HepG2 (cell line): Measurements from ENCODE around the gene MST1. TPM values are rescaled to one million over a fixed set of nuclear protein-coding genes. Genes with fewer than 3 reads are reported as not detected.
A peak's percentile ranks its signal among the peaks of the same experiment; 100 is the strongest.

Experiments
- FOXC1 ChIP-seq: sonication (generic); formaldehyde crosslinking; IDR thresholded peaks from 2 replicates; pipeline ENCODE4 v1.8.0; 2022; ENCODE audit warnings: mild to moderate bottlenecking, missing genetic modification reagents, borderline replicate concordance
- FOXO4 ChIP-seq: sonication (generic); formaldehyde crosslinking; conservative IDR thresholded peaks from 2 replicates; pipeline ENCODE4 v1.8.1; 2023; ENCODE audit warnings: missing genetic modification reagents
- IRF2 ChIP-seq: IDR thresholded peaks from 2 replicates; pipeline ENCODE4 v1.6.1; 2018; ENCODE audit warnings: missing genetic modification reagents, missing compliant biosample characterization
- KDM3A ChIP-seq: IDR thresholded peaks from 2 replicates; pipeline ENCODE4 v1.6.1; 2018; ENCODE audit warnings: low read depth, missing compliant biosample characterization
- KDM5A ChIP-seq: fragments of 200-600 bp; sonication (generic); IDR thresholded peaks from 2 replicates; pipeline ENCODE4 v1.7.0; 2018; ENCODE audit warnings: antibody characterized with exemption, mild to moderate bottlenecking, low read length, borderline replicate concordance
- KLF11 ChIP-seq: IDR thresholded peaks from 2 replicates; pipeline ENCODE4 v1.6.1; 2016; ENCODE audit warnings: missing compliant biosample characterization
- KLF16 ChIP-seq, 2 experiments: sonication (generic) in 1 of 2; formaldehyde crosslinking in 1 of 2; IDR thresholded peaks; 2 replicates each; pipeline versions ENCODE4 v1.6.1 to v1.8.0; 2016 to 2023; ENCODE audit warnings: missing genetic modification reagents in 2 of 2, missing compliant biosample characterization in 1 of 2
- KMT2A ChIP-seq: sonication (generic); formaldehyde crosslinking; IDR thresholded peaks from 2 replicates; pipeline ENCODE4 v1.4.0; 2020; ENCODE audit warnings: missing genetic modification reagents
- MEIS2 ChIP-seq: sonication (generic); formaldehyde crosslinking; IDR thresholded peaks from 2 replicates; pipeline ENCODE4 v1.9.0; 2021; ENCODE audit warnings: mild to moderate bottlenecking, missing genetic modification reagents
- NCOA2 ChIP-seq: sonication (generic); formaldehyde crosslinking; IDR thresholded peaks from 2 replicates; pipeline ENCODE4 v1.8.0; 2022; ENCODE audit warnings: inconsistent platforms
- NR2C2 ChIP-seq: sonication (generic); formaldehyde crosslinking; IDR thresholded peaks from 2 replicates; pipeline ENCODE4 v1.4.0; 2020; ENCODE audit warnings: missing genetic modification reagents, mild to moderate bottlenecking, moderate library complexity, borderline replicate concordance
- NR2F1 ChIP-seq, 2 experiments: fragments of 450-650 bp in 1 of 2; formaldehyde crosslinking in 1 of 2; IDR thresholded peaks; 2 replicates each; pipeline versions ENCODE4 v1.5.0 to v1.6.1; 2016 to 2020; ENCODE audit warnings: mild to moderate bottlenecking in 1 of 2, missing compliant biosample characterization in 1 of 2, missing genetic modification reagents in 1 of 2, moderate library complexity in 1 of 2
- NR2F6 ChIP-seq, 2 experiments: IDR thresholded peaks; 2 replicates each; pipeline ENCODE4 v1.6.1; 2016; ENCODE audit warnings: antibody characterized with exemption in 1 of 2, mild to moderate bottlenecking in 1 of 2
- PHF21A ChIP-seq: sonication (generic); formaldehyde crosslinking; IDR thresholded peaks from 2 replicates; pipeline ENCODE4 v1.5.0; 2020; ENCODE audit warnings: mild to moderate bottlenecking, missing genetic modification reagents
- POLR2G ChIP-seq: fragments of 200-400 bp; formaldehyde crosslinking; IDR thresholded peaks from 2 replicates; pipeline ENCODE4 v1.6.1; 2018; ENCODE audit warnings: mild to moderate bottlenecking, low read depth, low read length, moderate library complexity
- ZBTB10 ChIP-seq: sonication (generic); formaldehyde crosslinking; IDR thresholded peaks from 2 replicates; pipeline ENCODE4 v1.4.0; 2020; ENCODE audit warnings: missing genetic modification reagents, borderline replicate concordance
- ZBTB42 ChIP-seq: sonication (generic); formaldehyde crosslinking; IDR thresholded peaks from 2 replicates; pipeline ENCODE4 v1.5.0; 2020; ENCODE audit warnings: mild to moderate bottlenecking, missing genetic modification reagents
- ZBTB43 ChIP-seq: sonication (generic); formaldehyde crosslinking; conservative IDR thresholded peaks from 2 replicates; pipeline ENCODE4 v1.4.0; 2020; ENCODE audit warnings: missing genetic modification reagents
- ZFX ChIP-seq: sonication (generic); formaldehyde crosslinking; IDR thresholded peaks from 2 replicates; pipeline ENCODE4 v1.4.0; 2020; ENCODE audit warnings: mild to moderate bottlenecking, low read depth, missing genetic modification reagents, moderate library complexity
- ZNF263 ChIP-seq: sonication (generic); formaldehyde crosslinking; IDR thresholded peaks from 2 replicates; pipeline ENCODE4 v1.4.0; 2020; ENCODE audit warnings: missing genetic modification reagents
- ZNF580 ChIP-seq: IDR thresholded peaks from 2 replicates; pipeline ENCODE4 v1.6.1; 2016; ENCODE audit warnings: low read depth, borderline replicate concordance
- ZNF605 ChIP-seq: sonication (generic); formaldehyde crosslinking; IDR thresholded peaks from 2 replicates; pipeline ENCODE4 v1.8.0; 2022; ENCODE audit warnings: mild to moderate bottlenecking, missing genetic modification reagents
- ZNF788 ChIP-seq: sonication (generic); formaldehyde crosslinking; IDR thresholded peaks from 2 replicates; pipeline ENCODE4 v1.5.0; 2020; ENCODE audit warnings: mild to moderate bottlenecking, missing genetic modification reagents, borderline replicate concordance
- ZNF878 ChIP-seq: sonication (generic); formaldehyde crosslinking; IDR thresholded peaks from 2 replicates; pipeline ENCODE4 v1.8.1; 2023; ENCODE audit warnings: mild to moderate bottlenecking, missing genetic modification reagents, moderate library complexity
- polyA plus RNA-seq, 8 experiments: library from polyadenylated mRNA; depleted of rRNA in 3 of 8; stranded (reverse) in 7 of 8; unstranded in 1 of 8; fragments of >200 nt; fragmentation: Illumina TruSeq in 4 of 8; extraction: Trizol in 4 of 8; gene quantifications; 2 replicates each; pipeline versions ENCODE4 v1.2.1 to v1.2.3, GENCODE V29; 2011 to 2016; ENCODE audit warnings: low read depth in 4 of 8, missing spikeins in 1 of 8, mixed read lengths in 1 of 8; ENCODE audit not compliant: insufficient read depth in 1 of 8
- total RNA-seq, 5 experiments: library from RNA; depleted of rRNA; stranded (reverse); fragments of >200 nt; fragmentation: Illumina TruSeq; extraction: Trizol; gene quantifications; 2 replicates each; pipeline ENCODE4 v1.2.3, GENCODE V29; 2016; ENCODE audit warnings: low read depth in 1 of 5

The MST1 gene
- total and polyA plus RNA-seq, 2 of the 13 experiments (the other 11 are each of a cell fraction or from before 2014, with no cell fraction given) = 189 to 452 TPM

GRCh38 chr3:49688338-49689045, 782 bp downstream of the MST1 start (continued):
- TF ChIP-seq FOXO4 (0 out of 2 replicates have a peak, but pooled peaks have one; percentile 79), KMT2A (0 out of 2 replicates have a peak, but pooled peaks have one; percentile 23), FOXC1 (0 out of 2 replicates have a peak, but pooled peaks have one; percentile 68), NR2F1 (CRISPR knock-in tag; IDR thresholded peaks at IDR 0.05) (peak; percentile 47 to 62; a peak in 3 of 4 replicates), ZBTB10 (CRISPR knock-in tag) (peak; percentile 76; the same call in 1 of the 2 replicates), NR2F6 (IDR thresholded peaks at IDR 0.05) (peak; percentile 74; the same call in 1 of the 2 replicates), NR2F6 (CRISPR knock-in tag; IDR thresholded peaks at IDR 0.05) (peak; percentile 78), IRF2 (CRISPR knock-in tag) (peak; percentile 56; the same call in 1 of the 2 replicates), POLR2G (peak; percentile 80), PHF21A (CRISPR knock-in tag) (peak; percentile 71; the same call in 1 of the 2 replicates), KLF11 (peak; percentile 21), ZBTB43 (CRISPR knock-in tag) (0 out of 2 replicates have a peak, but pooled peaks have one; percentile 41), ZFX (CRISPR knock-in tag) (peak; percentile 88), ZNF788 (peak; percentile 42; the same call in 1 of the 2 replicates), ZNF878 (CRISPR knock-in tag) (peak; percentile 68; the same call in 1 of the 2 replicates), ZBTB42 (CRISPR knock-in tag) (peak; percentile 80; the same call in 1 of the 2 replicates), NR2C2 (CRISPR knock-in tag) (peak; percentile 17), KDM3A (CRISPR knock-in tag) (0 out of 2 replicates have a peak, but pooled peaks have one; percentile 52), MEIS2 (CRISPR knock-in tag) (peak; percentile 85; the same call in 1 of the 2 replicates), ZNF580 (CRISPR knock-in tag) (peak; percentile 57; the same call in 1 of the 2 replicates), ZNF605 (CRISPR knock-in tag) (peak; percentile 57), KDM5A (peak; percentile 12; the same call in 1 of the 2 replicates), KLF16 (CRISPR knock-in tag; IDR thresholded peaks at IDR 0.05) (peak in 1 of 2 experiments; percentile 43; a peak in 1 of 4 replicates), ZNF263 (CRISPR knock-in tag) (peak; percentile 16; the same call in 1 of the 2 replicates), NCOA2 (CRISPR knock-in tag) (peak; percentile 59)
